IMR-90 (cell line): ENCODE results near the gene PDE11A. TPM values are rescaled to one million over a fixed set of nuclear protein-coding genes. Genes with fewer than 3 reads are reported as not detected.

ENCODE experiments used
- ATAC-seq: fragments of 200-7000 bp; cut with Tn5 transposase; 2 replicates; pipeline ENCODE4 v1.9.1; 2020; ENCODE audit warnings: low read depth, mild to moderate bottlenecking, moderate library complexity
- BruUV-seq: library from RNA; stranded (reverse); fragments of 400-500 nt; replicated peaks from 2 replicates; lab custom pipeline; 2021; lab: Mats Ljungman, UMichigan
- CTCF ChIA-PET: fragments of 300-600 bp; formaldehyde crosslinking; extraction: SDS; loops from one replicate; lab custom pipeline; 2021; ENCODE audit warnings: antibody characterized with exemption; lab: Yijun Ruan, JAX
- POLR2A ChIA-PET: fragments of 300-600 bp; sonication (Branson Sonifier 250); formaldehyde crosslinking; loops from one replicate; lab custom pipeline; 2022; ENCODE audit warnings: antibody characterized with exemption; ENCODE audit not compliant: unreplicated experiment; lab: Charles Lee
- DNase-seq: peaks from one replicate; pipeline ENCODE4 v3.0.0; 2013
- H2AFZ ChIP-seq: replicated peaks from 2 replicates; pipeline ENCODE3; 2013; ENCODE audit warnings: low read length, mild to moderate bottlenecking; ENCODE audit not compliant: poor library complexity
- H2AK5ac ChIP-seq: 2 replicates; pipeline ENCODE4 v1.6.1; 2013; ENCODE audit warnings: low read depth, low read length, inconsistent platforms
- H2AK9ac ChIP-seq: replicated peaks from 2 replicates; pipeline ENCODE3; 2013; ENCODE audit warnings: mild to moderate bottlenecking, low read depth, low read length, moderate library complexity; ENCODE audit not compliant: poor library complexity
- H2BK120ac ChIP-seq: 2 replicates; pipeline ENCODE4 v1.6.1; 2013; ENCODE audit warnings: low read depth, low read length, inconsistent platforms
- H2BK15ac ChIP-seq: 3 replicates; pipeline ENCODE4 v1.6.1; 2013; ENCODE audit warnings: low read depth, low read length, inconsistent platforms
- H2BK20ac ChIP-seq: 2 replicates; pipeline ENCODE4 v1.6.1; 2013; ENCODE audit warnings: low read depth, mild to moderate bottlenecking, inconsistent platforms, low read length, moderate library complexity
- H2BK5ac ChIP-seq: 2 replicates; pipeline ENCODE4 v1.6.1; 2013; ENCODE audit warnings: mild to moderate bottlenecking, low read depth, low read length, inconsistent platforms; ENCODE audit not compliant: poor library complexity, severe bottlenecking
- H3K14ac ChIP-seq: replicated peaks from 2 replicates; pipeline ENCODE4 v1.6.1; 2013; ENCODE audit warnings: low read depth, low read length, inconsistent platforms
- H3K18ac ChIP-seq: 2 replicates; pipeline ENCODE4 v1.6.1; 2013; ENCODE audit warnings: low read depth, low read length, control low read depth
- H3K23ac ChIP-seq: 2 replicates; pipeline ENCODE4 v1.6.1; 2013; ENCODE audit warnings: low read depth, low read length, inconsistent platforms
- H3K27ac ChIP-seq: 2 replicates; pipeline ENCODE4 v1.5.1; 2013; ENCODE audit warnings: mild to moderate bottlenecking, control low read depth, low read length; ENCODE audit not compliant: insufficient read depth
- H3K27me3 ChIP-seq: 2 replicates; pipeline ENCODE4 v1.6.1; 2013; ENCODE audit warnings: low read length; ENCODE audit not compliant: control insufficient read depth, insufficient read depth
- H3K36me3 ChIP-seq: 2 replicates; pipeline ENCODE4 v1.6.1; 2013; ENCODE audit warnings: low read length, mixed read lengths; ENCODE audit not compliant: control insufficient read depth, insufficient read depth
- H3K4ac ChIP-seq: 2 replicates; pipeline ENCODE4 v1.6.1; 2013; ENCODE audit warnings: low read depth, low read length, inconsistent platforms
- H3K4me1 ChIP-seq: 2 replicates; pipeline ENCODE4 v1.6.1; 2013; ENCODE audit warnings: low read length, mixed read lengths; ENCODE audit not compliant: control insufficient read depth, insufficient read depth
- H3K4me2 ChIP-seq: 2 replicates; pipeline ENCODE4 v1.6.1; 2013; ENCODE audit warnings: low read depth, mild to moderate bottlenecking, control low read depth, low read length, moderate library complexity
- H3K4me3 ChIP-seq: 2 replicates; pipeline ENCODE4 v1.5.1; 2013; ENCODE audit warnings: low read depth, mild to moderate bottlenecking, control low read depth, low read length, moderate library complexity; ENCODE audit not compliant: insufficient read depth
- H3K56ac ChIP-seq: 2 replicates; pipeline ENCODE4 v1.6.1; 2013; ENCODE audit warnings: low read length, inconsistent platforms; ENCODE audit not compliant: insufficient read depth; ENCODE audit errors: extremely low read depth
- H3K79me1 ChIP-seq, 2 experiments: 2 replicates each; pipeline ENCODE4 v1.6.1; 2013; ENCODE audit warnings: low read length in 2 of 2, inconsistent platforms in 1 of 2, low read depth in 1 of 2
- H3K9ac ChIP-seq: 2 replicates; pipeline ENCODE4 v1.6.1; 2013; ENCODE audit warnings: low read depth, low read length, control low read depth
- H3K9me1 ChIP-seq: 2 replicates; pipeline ENCODE4 v1.6.1; 2013; ENCODE audit warnings: low read length, inconsistent platforms; ENCODE audit not compliant: insufficient read depth
- H3K9me3 ChIP-seq: 2 replicates; pipeline ENCODE4 v1.6.1; 2013; ENCODE audit warnings: low read length; ENCODE audit not compliant: control insufficient read depth, insufficient read depth
- H4K20me1 ChIP-seq: 2 replicates; pipeline ENCODE4 v1.6.1; 2013; ENCODE audit warnings: low read length, inconsistent platforms; ENCODE audit not compliant: insufficient read depth
- H4K5ac ChIP-seq: 2 replicates; pipeline ENCODE4 v1.6.1; 2013; ENCODE audit warnings: mild to moderate bottlenecking, low read depth, low read length, control low read depth
- H4K8ac ChIP-seq, 2 experiments: 2 replicates each; pipeline ENCODE4 v1.6.1; 2013; ENCODE audit warnings: low read depth in 2 of 2, low read length in 2 of 2, control low read depth in 1 of 2, inconsistent platforms in 1 of 2
- H4K91ac ChIP-seq: 2 replicates; pipeline ENCODE4 v1.6.1; 2013; ENCODE audit warnings: low read depth, low read length, inconsistent platforms; ENCODE audit not compliant: insufficient read depth
- MAFK ChIP-seq: IDR thresholded peaks from 2 replicates; pipeline ENCODE4 v1.6.1; 2012; ENCODE audit warnings: low read depth, low read length, improper control_type of control experiment
- MAZ ChIP-seq: IDR thresholded peaks from 2 replicates; pipeline ENCODE4 v1.6.1; 2012; ENCODE audit warnings: low read depth, mild to moderate bottlenecking, low read length, improper control_type of control experiment, moderate library complexity, borderline replicate concordance
- POLR2A ChIP-seq: IDR thresholded peaks from 2 replicates; pipeline ENCODE4 v1.6.1; 2012; ENCODE audit warnings: mild to moderate bottlenecking, low read depth, low read length
- RAD21 ChIP-seq: IDR thresholded peaks from 2 replicates; pipeline ENCODE4 v1.6.1; 2012; ENCODE audit warnings: low read length, improper control_type of control experiment
- RCOR1 ChIP-seq: IDR thresholded peaks from 2 replicates; pipeline ENCODE4 v1.6.1; 2012; ENCODE audit warnings: mild to moderate bottlenecking, low read length, improper control_type of control experiment; ENCODE audit not compliant: insufficient replicate concordance
- RFX5 ChIP-seq: IDR thresholded peaks from 2 replicates; pipeline ENCODE4 v1.8.0; 2012; ENCODE audit warnings: low read depth, mild to moderate bottlenecking, low read length, moderate library complexity
- SMC3 ChIP-seq: fragments of 150-350 bp; IDR thresholded peaks from 2 replicates; pipeline ENCODE4 v1.6.1; 2016; ENCODE audit warnings: low read depth, mild to moderate bottlenecking, antibody characterized with exemption, low read length, moderate library complexity
- dilution Hi-C: fragments of 300-500 bp; cut with HindIII; formaldehyde crosslinking; loops from one replicate; pipeline ENCODE4 v1.14.3; 2018; ENCODE audit warnings: low sequenced_read_pairs; ENCODE audit not compliant: unreplicated experiment
- in situ Hi-C: fragments of 300-500 bp; cut with MboI; formaldehyde crosslinking; loops from 3 replicates; pipeline ENCODE4 v1.14.3; 2019; ENCODE audit warnings: low sequenced_read_pairs, inconsistent platforms, mixed read lengths
- intact Hi-C: fragments of 100-400 bp; cut with micrococcal nuclease; formaldehyde crosslinking; loops from 2 replicates; pipeline ENCODE4 v1.10.0; 2022
- polyA plus RNA-seq, 3 experiments: library from polyadenylated mRNA; depleted of rRNA; stranded (reverse); fragments of >200 nt; gene quantifications; 2 replicates each; pipeline ENCODE4 v1.2.3, GENCODE V29; 2012; ENCODE audit warnings: low replicate concordance in 1 of 3
- total RNA-seq: library from RNA; depleted of rRNA; stranded (reverse); fragments of >200 nt; gene quantifications from 2 replicates; pipeline ENCODE4 v1.2.3, GENCODE V29; 2012

PDE11A gene
- total and polyA plus RNA-seq, 2 of the 4 experiments (the other 2 are of a cell fraction): 0.21 to 0.72 TPM

GRCh38 chr2:178115271-178115670 is 42.7 kb upstream of the PDE11A start:
- H3K27me3 ChIP-seq: no peaks in the 10 kb centered on the region
- H2AFZ ChIP-seq: no peak overlapping the region
- no TSS peak for BruUV-seq
- H2AK5ac ChIP-seq: no peak overlapping the region
- DNase-seq (no peak), ATAC-seq (no peak)
- no peak overlapping the region for H3K4ac ChIP-seq
- dilution Hi-C loops: no loop called here
- intact Hi-C loops: loop anchor here (10.0 kb wide), 1 partner anchor 800 kb away; no protein-coding TSS in a partner anchor
- H2BK20ac ChIP-seq: no peak overlapping the region
- H3K9me1 ChIP-seq: peaks cover 6% of the 10 kb centered on the region
- H3K36me3 ChIP-seq: 0 out of 2 replicates have a peak, but pooled peaks cover 2% of the 10 kb centered on the region
- no peaks in the 10 kb centered on the region for H3K9me3 ChIP-seq
- in situ Hi-C loops: no loop called here
- no peak overlapping the region for H3K23ac ChIP-seq
- H4K91ac ChIP-seq: no peak overlapping the region
- H3K14ac ChIP-seq: no peak overlapping the region
- ChIA-PET POLR2A (no interaction called here), CTCF (interaction anchor here (0.8 kb wide), 1 partner anchor 18 kb away, joined by 3 read pairs; no protein-coding TSS in a partner anchor)
- H3K79me1 ChIP-seq: peaks cover 4 to 9% of the 10 kb centered on the region in 2 experiments; a peak in 3 of 4 replicates
- H3K9ac ChIP-seq: no peak overlapping the region
- TF ChIP-seq SMC3 (no peak), RAD21 (no peak), RCOR1 (no peak), POLR2A (no peak), MAFK (no peak), RFX5 (no peak), MAZ (no peak)
- no peak overlapping the region for H2BK5ac ChIP-seq
- H2AK9ac ChIP-seq: no peak overlapping the region
- H3K56ac ChIP-seq: no peak overlapping the region
- no peak overlapping the region for H3K4me3 ChIP-seq
- H4K8ac ChIP-seq: no peak overlapping the region
- no peak overlapping the region for H3K27ac ChIP-seq
- H3K4me2 ChIP-seq: no peak overlapping the region
- peaks cover 1% of the 10 kb centered on the region for H3K4me1 ChIP-seq
- H2BK120ac ChIP-seq: no peak overlapping the region
- no peaks in the 10 kb centered on the region for H4K20me1 ChIP-seq
- no peak overlapping the region for H4K5ac ChIP-seq
- no peak overlapping the region for H2BK15ac ChIP-seq
- no peak overlapping the region for H3K18ac ChIP-seq
